HG02642 (cell line): Measurements from ENCODE around the gene GFOD2.
"Not testable (repeated sequence)": the region's sequence is repeated elsewhere in the genome, so short reads cannot be mapped to it uniquely, and the experiment has no call there.

ENCODE experiments used
- ATAC-seq: cut with Tn5 transposase; IDR thresholded peaks from one replicate; pipeline ENCODE4 v1.9.1; 2021; ENCODE audit warnings: mild to moderate bottlenecking; ENCODE audit not compliant: unreplicated experiment, poor library complexity

GFOD2 gene, protein sequence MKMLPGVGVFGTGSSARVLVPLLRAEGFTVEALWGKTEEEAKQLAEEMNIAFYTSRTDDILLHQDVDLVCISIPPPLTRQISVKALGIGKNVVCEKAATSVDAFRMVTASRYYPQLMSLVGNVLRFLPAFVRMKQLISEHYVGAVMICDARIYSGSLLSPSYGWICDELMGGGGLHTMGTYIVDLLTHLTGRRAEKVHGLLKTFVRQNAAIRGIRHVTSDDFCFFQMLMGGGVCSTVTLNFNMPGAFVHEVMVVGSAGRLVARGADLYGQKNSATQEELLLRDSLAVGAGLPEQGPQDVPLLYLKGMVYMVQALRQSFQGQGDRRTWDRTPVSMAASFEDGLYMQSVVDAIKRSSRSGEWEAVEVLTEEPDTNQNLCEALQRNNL

DNA sequence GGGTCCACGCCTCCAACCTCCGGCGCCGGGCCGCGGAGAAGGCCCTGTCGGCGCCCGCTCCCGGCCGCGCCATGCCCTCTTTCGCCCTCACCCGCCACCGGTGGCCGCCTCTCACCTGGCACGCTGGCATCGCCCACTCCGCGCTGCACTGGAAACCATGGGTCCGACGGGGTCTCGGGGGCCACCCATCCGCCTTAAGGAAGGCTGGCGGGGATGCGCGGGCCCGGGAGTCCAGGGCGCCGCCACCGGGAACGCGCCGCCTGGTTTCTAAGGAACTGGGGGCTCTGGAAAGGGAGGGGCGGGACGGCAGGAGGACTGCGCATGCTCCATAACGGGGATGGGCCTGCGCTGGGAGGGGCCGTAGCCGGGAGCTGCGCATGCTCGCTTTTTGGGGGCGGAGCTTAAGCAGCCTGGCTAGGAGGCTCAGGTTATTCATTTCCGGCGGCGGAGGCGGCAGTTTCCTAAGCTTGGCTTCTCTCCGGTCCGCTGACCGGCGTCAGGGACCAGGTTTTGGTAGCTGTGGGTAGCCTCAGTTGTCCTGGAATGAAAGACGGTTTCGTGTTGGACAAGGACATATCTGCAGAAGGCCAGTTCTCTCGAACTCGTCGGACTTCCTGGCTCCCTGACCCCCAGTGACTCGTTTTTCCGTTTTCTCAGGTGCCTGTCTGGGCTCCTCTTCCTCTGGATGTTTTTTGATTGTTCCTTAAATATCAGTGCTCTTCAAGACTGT is at the start of gene GFOD2:
Gene GFOD2 (minus strand): TSS at position 269 of the 730 bp plus-strand sequence. CDS start 33,601 bp downstream, outside the sequence.
- ATAC-seq: peak; percentile 89

- no peak for ATAC-seq
These were observed 48.8 kb upstream of the GFOD2 start for GRCh38 chr16:67767953-67768352.

GRCh38 chr16:67766291-67766690 is 47.2 kb upstream of the GFOD2 start:
- no peak for ATAC-seq

DNA sequence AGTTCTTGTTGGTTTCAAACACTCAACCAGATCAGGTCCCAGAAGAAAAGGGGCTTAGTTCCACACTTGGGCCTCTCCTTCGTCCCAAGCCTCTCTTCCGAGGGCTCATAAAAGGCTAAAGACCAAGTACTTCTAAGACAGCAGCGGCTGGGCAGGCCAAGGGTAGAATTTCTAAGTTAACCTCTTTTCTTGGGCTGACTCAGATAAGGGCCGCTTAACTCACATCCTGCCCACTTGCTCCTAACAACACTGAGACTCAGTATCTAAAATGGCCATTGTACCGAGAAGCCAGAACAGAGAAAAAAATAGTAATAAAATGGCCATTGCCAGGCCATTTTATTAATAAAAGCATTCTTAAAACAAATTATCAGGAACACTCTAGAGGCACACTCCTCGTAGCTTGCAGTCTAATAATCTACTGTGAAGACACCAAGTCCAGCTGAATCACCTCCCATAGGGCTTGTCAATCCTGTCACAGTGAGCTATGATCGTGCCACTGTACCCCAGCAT is 45.1 kb upstream of the GFOD2 start:
- ATAC-seq: no peak

DNA sequence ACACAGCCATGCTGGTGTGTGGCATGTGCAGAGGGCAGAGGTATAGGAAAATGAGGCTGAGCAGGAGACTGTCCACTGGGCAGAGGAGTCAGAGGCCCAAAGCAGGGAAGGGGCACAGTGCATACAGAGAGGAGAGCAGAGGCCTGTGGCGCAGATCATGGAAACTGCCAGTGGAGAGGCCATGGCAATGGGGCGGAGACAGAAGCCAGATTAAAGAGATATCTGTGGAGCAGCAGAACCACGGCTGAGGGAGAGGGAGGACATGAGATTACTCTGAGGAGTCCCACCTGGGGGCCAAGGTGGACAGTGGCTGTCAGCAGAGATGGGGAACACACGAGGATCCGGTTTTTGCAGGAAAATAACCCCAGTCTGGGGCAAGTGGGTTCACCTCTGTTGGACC is 44.0 kb upstream of the GFOD2 start:
- ATAC-seq: no peak

DNA sequence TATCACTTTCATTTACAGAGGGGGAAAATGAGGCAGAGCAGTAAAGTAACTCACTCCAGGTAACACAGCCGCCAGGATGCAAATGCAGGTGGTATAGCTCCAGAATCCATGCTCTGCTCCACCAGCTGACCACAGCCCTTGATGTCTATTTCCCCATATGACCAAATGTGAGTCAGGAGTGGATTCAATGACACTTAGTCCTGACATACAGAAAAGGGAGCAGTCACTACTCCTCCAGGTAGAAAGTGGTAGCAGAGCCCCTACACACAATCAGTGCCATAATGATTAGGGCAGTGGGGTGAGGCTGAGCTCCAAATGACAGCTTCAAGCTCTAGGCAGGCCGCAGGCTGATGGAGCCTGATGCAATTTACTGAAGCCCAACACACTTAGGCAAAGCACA is 43.3 kb upstream of the GFOD2 start:
- ATAC-seq: no peak

- no peak for ATAC-seq
These were observed 42.8 kb upstream of the GFOD2 start for GRCh38 chr16:67761924-67762323.

DNA sequence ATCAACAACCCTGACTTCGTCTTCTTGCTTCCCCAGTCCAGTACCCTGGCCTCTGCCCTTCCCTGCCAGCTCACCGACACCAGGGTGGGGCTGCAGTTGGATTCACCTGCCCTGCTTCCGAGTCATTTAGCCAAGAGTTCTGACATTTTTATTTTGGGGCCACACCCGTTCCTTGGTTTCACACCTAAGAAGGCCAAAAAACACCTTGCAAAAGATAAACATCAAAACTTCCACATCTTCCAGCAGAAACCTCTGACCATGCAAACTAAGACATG is 41.8 kb upstream of the GFOD2 start:
- ATAC-seq: no peak

DNA sequence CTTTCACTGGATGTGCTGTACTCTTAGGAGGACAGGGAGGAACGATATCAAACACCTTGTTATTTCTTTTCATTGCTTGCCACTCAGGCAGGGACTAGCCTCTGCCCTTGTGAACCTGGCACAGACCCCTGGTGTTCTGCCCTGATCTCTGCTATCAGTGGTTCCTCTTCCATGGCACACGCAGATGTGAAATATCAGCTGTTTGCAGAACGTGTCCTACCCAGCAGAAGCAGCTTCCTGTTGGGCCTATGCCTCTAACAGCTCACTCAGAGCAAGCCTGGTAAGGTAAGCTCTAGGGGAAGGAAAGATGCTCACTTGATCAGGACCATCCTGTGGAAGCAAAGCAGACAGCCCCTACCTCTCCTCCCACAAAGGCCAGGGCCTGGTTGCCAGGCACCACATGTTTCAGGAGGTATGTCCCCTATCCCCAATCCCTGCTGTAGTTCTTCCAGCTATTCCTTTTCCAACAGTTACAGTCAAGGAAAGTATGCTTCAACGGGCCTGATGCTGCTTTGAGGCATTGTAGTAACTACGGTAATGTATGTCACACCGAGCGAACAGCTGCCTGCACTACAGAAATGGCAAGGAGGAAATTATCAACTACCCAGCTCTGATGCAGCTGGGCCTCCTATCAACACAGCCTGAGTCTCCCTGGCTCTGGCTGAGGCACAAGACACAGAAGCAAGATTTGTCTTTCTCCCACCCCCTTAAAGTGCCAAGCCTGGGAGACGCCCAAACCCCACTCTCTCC is 41.3 kb upstream of the GFOD2 start:
- no peak for ATAC-seq

DNA sequence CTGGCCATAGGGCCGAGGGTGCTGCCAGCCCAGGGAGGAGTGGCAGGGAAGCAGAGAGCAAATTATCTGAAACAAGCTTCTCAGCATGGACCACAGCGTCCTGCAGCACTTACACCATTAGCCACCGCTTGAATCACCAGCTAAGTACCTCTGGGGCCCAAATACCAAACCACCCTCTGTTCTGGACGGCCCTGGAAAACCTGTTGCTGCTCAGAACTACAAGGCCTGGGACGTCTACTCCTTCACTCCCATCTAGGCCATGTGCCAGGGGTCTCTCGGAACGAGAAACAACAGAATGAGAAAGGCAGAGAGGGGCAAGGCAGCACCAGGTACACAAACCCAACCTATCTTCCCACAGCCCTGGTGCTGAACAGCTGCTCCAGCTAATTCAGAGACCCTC is 39.9 kb upstream of the GFOD2 start:
- no peak for ATAC-seq

- no peak for ATAC-seq
These were observed 38.9 kb upstream of the GFOD2 start for GRCh38 chr16:67758006-67758405.

DNA sequence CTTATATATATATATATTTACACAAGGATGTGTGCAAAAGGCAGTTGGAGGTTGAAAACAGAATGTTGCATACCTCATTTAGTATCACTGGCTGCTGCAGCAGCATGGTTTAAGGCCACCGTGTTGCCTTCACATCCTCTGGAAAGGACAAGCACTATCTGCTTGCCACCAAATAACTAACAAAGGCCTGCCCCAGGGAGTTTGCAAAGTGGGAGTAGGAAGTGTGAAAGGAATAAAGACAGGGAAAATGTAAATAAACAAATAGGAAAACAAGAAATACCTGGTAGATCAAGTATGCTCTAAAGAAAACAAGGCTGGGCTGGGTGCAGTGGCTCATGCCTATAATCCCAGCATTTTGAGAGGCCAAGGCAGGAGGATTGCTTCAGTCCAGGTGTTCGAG is 33.5 kb upstream of the GFOD2 start:
- no peak for ATAC-seq

GRCh38 chr16:67751331-67751730 is 32.2 kb upstream of the GFOD2 start:
- ATAC-seq: not testable (repeated sequence)

DNA sequence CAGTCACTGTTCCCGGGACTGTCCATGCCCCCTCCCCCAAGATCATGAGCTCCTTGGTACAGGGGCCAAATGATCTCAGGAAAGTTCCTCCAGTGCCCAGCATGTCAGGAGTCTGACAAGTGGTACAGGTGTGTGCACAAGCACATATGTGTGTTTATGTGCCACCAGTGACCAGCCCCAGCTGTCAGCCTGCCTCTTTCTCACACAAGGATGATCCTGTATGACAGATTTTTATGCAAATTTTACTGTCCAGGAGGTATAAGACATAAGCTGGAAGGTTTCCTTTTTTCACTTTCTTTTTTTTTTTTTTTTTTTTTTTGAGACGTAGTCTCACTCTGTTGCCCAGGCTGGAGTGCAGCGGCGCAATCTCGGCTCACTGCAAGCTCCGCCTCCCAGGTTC is 31.4 kb upstream of the GFOD2 start:
- ATAC-seq: peak; percentile 74

DNA sequence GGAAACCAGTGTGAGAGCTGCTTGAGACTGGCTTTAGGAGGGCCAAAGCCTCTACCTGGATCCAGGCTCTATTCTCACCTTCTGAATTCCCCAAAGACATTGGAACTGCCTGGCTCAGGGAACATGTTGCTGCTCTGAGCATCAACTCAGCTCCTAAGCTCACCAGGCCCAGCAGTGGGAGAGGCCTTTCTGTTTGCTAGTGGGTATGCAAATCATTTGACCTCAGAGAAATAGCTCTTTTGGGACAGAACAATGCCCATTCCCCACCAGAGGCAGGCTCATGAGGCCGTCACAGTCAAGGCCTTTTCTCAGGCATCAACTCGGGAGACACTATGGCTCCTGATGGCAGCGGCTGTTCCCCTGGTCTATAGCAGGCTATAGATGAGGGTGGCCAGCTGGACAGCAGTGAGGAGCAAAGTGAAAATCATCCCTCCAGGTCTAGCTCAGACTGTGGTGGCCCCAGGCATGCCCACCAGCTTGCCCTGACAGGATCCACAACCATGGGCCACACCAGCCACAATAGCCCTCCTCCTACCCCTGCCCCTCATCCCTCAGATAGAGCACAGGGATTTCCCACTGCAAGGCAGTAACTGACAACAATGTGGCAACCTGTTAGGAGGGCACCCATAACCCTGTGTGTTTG is 30.4 kb upstream of the GFOD2 start:
- no peak for ATAC-seq

DNA sequence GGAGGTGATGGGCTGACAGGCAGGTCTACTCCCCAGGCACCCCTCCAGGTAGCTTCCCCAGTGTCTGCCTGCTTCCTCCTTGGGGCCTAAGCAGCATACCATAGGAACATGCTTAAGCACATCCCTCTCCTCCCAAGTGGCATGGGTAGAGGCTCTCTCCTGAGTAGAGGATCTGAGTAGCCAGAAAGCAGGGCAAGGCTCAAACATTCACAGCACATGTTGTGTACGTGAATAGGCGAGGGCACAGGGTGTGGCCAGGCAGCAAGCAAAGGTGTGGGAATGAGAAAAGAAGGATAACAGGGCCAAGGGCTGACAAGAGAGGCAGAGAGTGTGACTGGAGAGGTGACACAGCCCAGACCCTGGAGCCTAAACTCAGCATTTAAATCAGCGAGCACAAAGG is 29.7 kb upstream of the GFOD2 start:
- no peak for ATAC-seq

DNA sequence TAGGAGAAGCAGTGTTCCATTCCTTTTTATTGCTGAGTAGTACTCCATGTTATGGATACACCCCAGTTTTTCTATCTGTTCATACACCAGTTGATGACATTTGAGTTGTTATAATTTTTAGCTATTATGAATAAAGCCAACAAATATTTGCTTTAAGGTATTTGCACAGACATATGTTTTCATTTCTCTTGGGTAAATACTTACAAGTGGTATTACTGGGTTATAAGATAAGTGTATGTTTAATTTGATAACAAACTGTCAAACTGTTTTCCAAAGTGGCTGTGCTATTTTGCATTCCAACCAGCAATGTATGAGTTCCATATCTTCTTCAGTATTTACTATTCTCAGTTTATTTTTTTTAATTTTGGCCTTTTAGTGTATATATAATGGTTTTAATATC is 27.7 kb upstream of the GFOD2 start:
- no peak for ATAC-seq

DNA sequence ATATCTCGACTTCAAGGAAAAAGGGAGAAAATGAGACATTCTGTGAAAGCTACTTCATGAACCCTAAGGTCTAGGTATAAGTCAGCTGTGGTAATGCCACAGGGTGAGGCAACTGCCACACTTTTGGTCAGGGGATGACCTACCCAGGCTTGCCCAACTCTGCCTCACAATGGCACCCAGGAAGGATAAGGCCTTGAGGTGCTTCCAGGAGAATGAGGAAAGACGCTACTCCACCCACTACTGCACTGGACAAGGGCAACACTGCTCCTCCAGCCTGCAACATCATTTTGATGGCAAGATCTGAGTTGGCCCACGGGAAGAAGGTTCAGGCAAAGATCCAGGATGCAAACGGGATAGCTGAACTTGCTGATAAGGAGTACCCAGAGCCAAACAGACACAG is 22.0 kb upstream of the GFOD2 start:
- no peak for ATAC-seq

GRCh38 chr16:67740391-67740790 is 21.3 kb upstream of the GFOD2 start:
- no peak for ATAC-seq

GRCh38 chr16:67736858-67737257 is 17.7 kb upstream of the GFOD2 start:
- ATAC-seq: no peak

DNA sequence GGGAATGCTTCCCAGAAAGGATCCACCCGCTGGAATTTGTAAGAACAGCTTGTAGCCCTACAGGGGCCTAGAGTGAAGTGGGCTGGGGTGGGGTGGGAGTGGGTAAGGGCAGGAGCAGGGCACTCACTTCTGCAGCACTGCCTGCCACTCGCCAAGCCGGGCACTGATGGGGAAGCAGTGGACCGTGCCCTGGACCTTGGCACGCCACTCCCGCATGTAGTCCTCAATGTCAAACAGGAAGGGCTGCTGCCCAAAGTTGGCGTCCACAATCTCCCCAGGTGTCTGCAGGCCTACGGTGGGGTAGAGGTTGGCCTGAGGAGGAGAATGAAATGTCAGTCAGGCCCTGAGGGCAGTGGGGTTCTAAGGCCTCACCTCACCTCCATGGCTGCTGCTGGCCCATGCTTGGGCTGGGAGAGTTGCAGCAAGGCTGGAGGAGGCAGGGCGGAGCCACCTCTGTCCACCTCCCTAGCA is 15.7 kb upstream of the GFOD2 start:
- no peak for ATAC-seq
